ENCODE results near the gene NRK.
"Not testable (repeated sequence)": the region's sequence is repeated elsewhere in the genome, so short reads cannot be mapped to it uniquely, and the experiment has no call there.

- TF ChIP-seq, protein P1, sequence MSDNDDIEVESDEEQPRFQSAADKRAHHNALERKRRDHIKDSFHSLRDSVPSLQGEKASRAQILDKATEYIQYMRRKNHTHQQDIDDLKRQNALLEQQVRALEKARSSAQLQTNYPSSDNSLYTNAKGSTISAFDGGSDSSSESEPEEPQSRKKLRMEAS (IDR thresholded peaks at IDR 0.05; ENCODE audit: low read depth, low read length) = not testable (repeated sequence)
- TF ChIP-seq CTCF (IDR thresholded peaks at IDR 0.05; ENCODE audit: low read depth, low read length); POLR2A (IDR thresholded peaks at IDR 0.05; ENCODE audit: extremely low read depth, insufficient read length); MYC (IDR thresholded peaks at IDR 0.05; ENCODE audit: low read depth, low read length): not testable (repeated sequence)
These were observed 166.1 kb downstream of the NRK start for GRCh38 chrX:105988487-105988886.

All from NB4 (cell line).